GM18907 (cell line): ENCODE data around the gene RUNDC3A.

ENCODE experiments used
- ATAC-seq: cut with Tn5 transposase; IDR thresholded peaks from one replicate; pipeline ENCODE4 v1.9.1; 2021; ENCODE audit warnings: mild to moderate bottlenecking, moderate library complexity; ENCODE audit not compliant: unreplicated experiment

RUNDC3A gene

DNA sequence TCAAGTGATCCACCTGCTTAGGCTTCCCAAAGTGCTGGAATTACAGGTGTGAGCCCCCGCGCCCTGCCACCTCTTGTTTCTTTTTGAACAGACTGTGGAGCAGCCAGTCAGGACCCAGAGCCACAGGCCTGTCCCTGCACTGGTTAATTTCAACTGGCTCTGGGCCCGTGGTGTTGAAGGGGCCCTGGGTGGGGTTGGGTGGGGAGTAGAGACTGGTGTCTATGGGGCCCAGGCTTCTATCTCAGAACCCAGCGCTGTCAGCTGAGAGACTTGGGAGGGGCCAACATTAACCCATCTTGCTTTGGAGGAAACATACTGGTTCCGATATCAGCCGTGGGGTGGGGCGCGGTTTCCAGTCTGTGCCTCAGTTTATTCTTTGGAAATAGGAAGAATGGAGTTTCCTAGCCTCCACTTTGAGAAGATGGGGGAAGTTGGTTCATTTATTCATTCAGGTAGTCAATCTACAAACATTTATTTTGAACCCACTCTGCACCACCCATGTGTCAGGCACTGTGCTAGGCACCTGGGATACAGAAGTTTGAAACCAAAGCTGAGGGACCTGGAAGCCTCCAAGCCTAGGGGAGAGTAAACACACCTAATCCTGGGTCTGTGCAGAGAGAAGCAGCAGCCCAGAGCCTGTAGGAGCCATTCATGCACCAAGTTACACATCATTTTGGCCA, 24.9 kb upstream of the RUNDC3A start:
- ATAC-seq, result no peak

DNA sequence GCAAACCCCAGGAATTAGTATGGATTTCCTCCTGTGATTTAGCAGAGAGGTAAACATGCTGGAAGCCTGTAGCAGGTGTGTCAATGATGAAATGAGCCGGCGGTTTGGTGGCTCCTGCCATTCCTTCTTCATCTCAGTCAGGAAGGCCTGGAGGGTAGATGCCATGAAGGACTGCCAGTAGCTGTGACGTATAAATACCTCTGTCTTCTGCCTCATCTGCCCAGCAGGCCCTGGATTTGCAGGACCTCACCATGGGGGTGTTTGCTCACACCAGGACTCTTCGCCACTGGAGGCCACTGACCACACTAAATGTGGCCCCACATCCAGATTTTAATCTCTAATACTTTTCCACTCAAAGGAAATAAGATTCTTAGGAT, 24.4 kb upstream of the RUNDC3A start:
- ATAC-seq, result no peak

DNA sequence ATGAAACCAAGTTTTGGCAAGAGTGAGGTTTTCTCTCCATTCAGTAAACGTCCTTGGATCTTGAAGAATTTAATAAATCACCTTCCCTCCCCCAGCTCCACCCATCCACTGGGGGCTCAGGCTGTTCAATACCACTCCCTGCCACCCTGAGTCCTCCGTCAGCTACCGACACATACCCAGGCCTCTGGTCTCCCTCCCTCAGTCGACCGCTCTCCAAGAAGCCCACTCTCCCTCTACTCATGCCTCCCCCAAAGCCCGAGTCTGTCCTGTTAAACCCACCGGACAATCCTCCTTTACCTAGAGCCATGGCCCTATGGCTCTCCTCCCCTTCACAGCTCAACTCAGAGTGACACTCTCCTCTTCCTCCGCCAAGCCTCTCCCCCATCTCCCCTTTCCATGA, 20.8 kb upstream of the RUNDC3A start:
- ATAC-seq, result no peak

DNA sequence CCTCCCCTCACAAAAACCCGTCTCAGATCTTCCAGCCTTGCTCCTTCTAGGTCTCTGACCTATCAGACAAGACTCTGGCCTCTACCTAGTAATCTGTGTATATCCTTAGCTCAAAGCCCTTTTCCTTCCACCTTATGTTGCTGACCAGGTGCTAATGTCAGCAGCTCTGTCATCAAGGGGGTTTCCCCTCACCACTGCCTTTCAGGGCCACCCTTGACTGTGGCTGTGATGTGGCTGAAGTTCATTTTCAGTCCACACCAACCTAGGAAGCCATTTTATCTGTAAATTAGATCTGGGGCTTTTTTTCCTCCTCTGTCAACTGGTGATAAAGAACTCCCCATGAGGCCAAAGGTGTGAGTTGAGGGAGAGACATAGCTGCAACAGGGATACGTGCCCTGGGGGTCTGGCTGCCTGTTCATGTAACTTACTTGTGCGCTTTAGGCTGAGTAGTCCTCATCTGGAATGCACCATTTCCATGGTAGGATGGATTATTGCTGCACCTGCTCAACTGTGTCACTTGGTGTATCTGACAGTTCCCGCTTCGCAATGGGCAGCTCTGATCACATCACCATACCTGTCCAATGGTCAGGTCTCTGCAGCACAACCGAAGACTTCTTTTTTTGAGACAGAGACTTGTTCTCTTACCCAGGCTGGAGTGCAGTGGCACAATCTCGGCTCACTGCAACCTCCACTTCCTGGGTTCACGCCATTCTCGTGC, 14.7 kb upstream of the RUNDC3A start:
- no peak for ATAC-seq

- no peak for ATAC-seq
Observed at GRCh38 chr17:44297975-44298374, 10.4 kb upstream of the RUNDC3A start.

GRCh38 chr17:44304651-44305050, 3.8 kb upstream of the RUNDC3A start:
- ATAC-seq, result no peak

DNA sequence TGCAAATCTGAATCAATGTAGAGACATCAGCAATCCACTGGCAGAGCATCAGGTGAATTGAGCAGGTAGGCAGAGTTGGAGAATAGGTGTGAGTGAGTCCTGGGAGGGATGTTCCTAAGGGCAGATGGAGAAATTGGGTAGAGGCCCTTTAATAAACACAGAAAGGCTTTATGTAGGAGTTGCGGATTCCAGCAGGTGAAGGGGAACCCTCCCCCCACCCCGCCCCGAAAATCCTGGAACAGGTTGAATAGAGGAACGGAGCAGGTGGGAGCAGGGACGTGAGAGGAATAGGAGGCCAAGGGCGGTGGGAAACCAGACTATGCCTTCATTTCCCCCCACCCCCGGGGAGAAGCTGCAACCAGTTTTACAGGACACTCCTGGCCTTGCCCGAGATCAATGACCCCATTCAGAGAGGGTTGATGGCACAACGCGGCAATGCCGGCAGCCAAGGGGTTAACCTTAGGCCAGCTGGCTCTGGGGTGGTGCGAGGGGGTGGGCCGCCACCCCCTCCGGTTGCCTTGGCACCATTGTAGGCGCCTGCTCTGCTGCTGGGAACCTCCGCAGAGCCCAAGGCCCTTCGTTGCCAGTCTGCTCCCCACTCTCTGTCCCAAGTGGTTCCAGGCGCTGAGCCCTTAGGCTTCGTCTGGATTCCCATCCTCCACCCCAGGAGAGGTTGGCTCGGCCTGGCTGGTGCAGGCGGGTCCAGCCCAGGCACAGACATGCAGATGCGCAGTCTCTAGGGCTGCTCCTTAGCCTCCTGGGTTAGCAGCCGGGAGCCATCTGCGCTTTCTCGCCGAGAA, 814 bp upstream of the RUNDC3A start:
- ATAC-seq, result no peak

- no peak for ATAC-seq
Observed at GRCh38 chr17:44308865-44309264, 464 bp downstream of the RUNDC3A start.

DNA sequence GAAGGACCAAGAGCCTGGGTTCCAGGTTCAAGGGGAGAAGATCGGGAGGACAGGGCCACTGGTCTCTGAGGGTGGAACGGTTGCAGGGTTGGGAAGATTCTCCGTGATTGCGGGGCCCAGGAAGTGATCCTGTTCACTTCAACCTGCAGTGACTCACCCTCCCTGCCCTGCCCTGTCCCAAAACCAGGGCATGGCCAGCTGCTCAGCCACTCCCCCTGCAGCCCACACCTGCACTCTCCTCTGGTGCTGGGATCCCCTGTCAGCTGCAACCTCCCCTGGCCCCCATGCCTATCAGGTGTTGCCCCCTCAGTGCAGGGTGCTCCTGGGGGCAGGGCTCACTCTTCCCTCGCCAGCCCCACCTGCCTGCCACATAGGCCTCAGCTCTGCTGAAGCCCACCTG, 1.1 kb downstream of the RUNDC3A start:
- no peak for ATAC-seq

DNA sequence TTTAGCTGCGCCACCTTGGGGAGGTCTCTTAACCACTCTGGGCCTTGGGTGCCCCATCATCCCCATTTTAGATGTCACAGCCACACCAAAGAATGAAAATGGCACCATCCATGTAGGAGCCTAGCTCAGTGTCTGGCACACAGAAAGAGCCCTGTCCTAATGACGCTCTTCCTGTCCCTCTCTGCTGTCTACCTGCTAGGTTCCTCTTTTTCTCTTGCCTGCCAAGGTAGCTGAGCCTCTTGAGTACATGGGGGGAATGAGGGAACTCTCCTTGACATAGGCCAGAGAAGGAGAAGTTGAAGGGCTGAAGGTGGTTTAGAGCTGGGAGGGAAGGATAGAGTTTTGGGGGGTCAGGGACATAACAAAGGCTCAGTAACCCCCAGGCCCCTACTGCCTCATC, 1.8 kb downstream of the RUNDC3A start:
- no peak for ATAC-seq

DNA sequence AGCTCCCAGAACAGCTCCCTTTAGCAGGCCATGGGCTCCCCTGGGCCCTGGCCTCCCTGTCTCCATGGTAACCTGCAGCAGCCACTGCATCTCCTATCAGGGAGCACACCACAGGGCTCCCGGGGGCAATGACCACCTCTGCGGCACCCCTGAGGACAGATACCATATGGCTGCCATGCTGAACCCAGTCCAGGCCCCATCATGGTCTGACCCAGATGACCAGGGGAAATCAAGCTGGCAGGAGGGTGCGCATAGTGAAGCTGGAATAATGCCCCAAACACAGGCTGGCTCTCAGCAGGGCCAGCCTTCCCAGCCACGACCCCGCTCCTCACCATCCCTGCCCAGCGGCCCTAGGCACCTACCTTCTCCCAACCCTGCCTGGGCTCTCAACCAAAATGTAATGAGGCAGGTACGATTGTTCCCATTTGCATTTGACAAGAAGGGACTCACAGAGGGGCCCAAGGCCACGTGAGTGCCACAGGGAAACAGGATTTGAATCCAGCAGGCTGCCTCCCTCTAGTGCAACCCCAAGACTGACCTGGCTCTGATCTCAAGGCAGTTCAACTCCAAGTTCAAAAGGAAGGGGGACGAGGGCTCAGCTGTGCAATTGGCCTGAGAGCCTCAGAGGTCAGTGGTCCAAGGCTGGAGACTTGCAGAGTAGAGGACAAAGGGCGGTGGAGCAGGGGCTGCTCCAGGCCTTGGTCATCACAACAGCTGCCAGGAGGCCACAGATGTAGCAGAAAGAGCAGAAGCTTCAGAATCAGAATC, 2.4 kb downstream of the RUNDC3A start:
- ATAC-seq, result no peak

DNA sequence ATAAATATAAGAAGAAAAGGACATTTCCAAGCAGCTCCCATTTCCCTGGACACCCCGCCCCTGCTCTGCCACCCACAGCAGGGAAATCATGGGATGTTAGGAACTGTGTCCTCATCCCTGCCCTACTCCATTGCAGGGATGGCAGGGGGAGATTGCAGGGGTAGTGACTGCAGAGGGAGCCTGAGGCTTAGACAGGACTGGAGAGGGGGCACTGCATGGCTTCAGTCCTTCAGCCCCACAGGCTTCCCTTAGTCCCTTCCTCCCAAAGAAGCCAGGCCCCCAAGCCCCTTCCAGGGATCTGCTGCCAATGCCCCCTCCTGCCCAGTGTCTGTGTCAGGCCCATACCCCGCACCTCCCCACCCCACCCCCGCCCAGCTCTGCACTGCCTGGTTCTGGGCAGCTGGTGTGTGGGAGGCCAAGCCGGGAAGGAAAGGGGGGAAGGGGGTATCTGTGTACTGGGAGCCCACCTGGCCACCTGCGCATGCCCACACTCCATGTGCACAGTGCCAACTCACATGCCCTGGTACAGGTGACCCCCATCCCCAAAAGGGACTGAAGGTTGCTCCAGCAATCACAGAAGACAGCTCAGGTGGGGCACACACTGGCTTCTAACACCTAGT, 3.3 kb downstream of the RUNDC3A start:
- ATAC-seq, result no peak

GRCh38 chr17:44312396-44313104, 4.1 kb downstream of the RUNDC3A start:
- ATAC-seq, result no peak

DNA sequence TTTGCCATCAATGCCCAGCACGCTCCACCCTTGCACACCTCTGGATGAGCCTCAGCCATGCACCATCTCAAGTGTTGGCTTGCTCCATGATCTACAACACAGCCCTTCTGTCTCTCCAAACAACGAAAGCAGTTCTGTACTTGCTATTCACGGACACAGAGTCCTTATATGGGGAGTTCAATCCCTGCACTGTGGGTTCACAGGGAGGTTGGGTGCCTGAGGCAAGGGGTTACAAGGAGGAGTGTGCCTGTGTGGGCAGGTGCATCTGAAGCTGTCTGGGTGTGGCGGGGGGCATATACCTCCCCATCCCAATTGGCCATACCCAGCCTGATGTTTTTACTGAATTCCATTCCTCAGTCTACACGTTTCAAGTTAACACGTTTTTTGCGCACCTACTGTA, 5.6 kb downstream of the RUNDC3A start:
- no peak for ATAC-seq

DNA sequence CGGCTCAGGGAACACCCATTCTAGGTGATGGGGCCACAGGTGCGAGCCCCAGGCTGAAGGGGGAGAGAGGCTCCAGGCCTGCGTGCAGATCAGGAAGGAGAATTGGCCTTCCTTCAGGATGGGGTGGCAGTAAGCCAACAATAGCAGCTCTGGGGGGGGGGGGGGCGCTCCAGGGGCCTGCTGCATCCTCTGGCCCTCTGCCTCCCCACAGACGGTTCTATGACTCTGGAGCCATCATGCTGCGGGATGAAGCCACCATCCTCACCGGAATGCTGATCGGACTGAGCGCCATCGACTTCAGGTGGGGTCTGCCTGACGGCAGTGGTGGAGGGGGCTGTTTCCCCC, 6.1 kb downstream of the RUNDC3A start:
- ATAC-seq, result no peak

DNA sequence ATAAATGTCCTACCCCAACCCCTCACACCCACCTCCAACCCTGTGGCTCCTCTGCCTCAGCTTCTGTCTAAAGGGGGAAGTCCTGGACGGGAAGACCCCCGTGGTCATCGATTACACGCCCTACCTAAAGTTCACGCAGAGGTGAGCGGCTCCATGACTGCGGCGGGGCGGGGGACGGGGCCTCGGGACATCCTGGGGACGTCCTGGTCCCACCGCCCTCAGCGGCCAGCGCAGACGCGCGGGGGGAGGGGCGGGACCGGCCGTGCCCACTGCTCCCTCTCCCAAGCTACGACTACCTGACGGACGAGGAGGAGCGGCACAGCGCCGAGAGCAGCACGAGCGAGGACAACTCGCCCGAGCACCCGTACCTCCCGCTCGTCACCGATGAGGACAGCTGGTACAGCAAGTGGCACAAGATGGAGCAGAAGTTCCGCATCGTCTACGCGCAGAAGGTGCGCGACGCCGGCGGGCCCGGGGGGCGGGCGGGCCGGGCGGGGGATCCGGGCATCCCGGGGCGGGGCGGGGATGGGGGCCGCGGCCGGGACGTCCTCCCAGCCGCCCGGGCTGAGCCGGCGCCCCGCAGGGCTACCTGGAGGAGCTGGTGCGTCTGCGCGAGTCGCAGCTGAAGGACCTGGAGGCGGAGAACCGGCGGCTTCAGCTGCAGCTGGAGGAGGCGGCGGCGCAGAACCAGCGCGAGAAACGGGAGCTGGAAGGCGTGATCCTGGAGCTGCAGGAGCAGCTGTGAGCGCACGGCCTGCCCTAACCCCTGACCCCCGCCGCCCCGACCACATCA, 6.7 kb downstream of the RUNDC3A start:
- no peak for ATAC-seq

- ATAC-seq, result no peak
Observed at GRCh38 chr17:44315760-44316731, 7.6 kb downstream of the RUNDC3A start.

DNA sequence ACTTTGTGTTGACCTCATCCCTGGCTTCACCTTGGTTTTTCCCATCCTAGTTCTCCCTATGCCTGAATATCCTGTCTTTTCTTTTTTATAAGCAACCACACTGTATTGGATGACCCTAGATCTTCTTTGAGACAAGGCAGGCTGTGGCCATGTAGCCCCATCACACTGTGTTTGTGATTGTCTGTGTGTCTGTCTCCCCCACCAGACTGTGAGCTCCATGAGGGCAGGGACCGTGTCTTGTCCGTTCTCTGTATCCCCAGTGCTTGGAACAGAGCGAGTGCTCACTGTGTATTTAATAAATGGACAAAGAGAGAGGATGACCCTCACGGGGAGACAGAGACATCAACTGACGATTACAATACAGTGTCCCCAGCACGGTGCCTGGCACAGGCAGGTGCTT, 9.1 kb downstream of the RUNDC3A start:
- ATAC-seq, result no peak
